ENCODE measurements around the gene MEGF10.

The MEGF10 gene

DNA sequence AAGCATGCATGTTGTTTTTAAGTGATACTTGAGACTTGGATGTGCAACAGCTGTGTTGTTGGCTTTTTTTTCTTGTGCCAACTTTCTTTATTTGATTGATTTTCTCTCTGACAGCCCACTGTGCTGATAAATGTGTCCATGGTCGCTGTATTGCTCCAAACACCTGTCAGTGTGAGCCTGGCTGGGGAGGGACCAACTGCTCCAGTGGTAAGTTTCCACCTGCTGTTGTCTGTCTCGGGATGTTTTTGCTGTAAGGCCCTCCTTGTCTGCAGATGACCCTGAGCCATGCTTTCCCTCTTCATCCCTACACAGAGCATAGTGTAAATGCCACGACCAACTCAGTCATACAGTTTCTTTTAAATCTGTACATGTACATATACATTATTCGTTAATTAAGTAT lies 79.2 kb downstream of the MEGF10 start:
- TF ChIP-seq ZNF384 (IDR thresholded peaks at IDR 0.05) (no peak), HDGF (IDR thresholded peaks at IDR 0.05; ENCODE audit: borderline replicate concordance) (no peak), CTBP1 (IDR thresholded peaks at IDR 0.05; ENCODE audit: borderline replicate concordance) (no peak), ELF4 (IDR thresholded peaks at IDR 0.05) (no peak), FOXM1 (IDR thresholded peaks at IDR 0.05; ENCODE audit: borderline replicate concordance) (no peak), L3MBTL2 (conservative IDR thresholded peaks at IDR 0.05) (no peak), SP1 (IDR thresholded peaks at IDR 0.05) (no peak), TARDBP (IDR thresholded peaks at IDR 0.05) (no peak), LEF1 (IDR thresholded peaks at IDR 0.05; ENCODE audit: borderline replicate concordance) (no peak), FOXA1 (IDR thresholded peaks at IDR 0.05) (no peak), FOXK2 (IDR thresholded peaks at IDR 0.05) (no peak), SUZ12 (IDR thresholded peaks at IDR 0.05) (no peak), ARNT (IDR thresholded peaks at IDR 0.05) (no peak), NFRKB (IDR thresholded peaks at IDR 0.05) (no peak), BHLHE40 (IDR thresholded peaks at IDR 0.05; ENCODE audit: borderline replicate concordance) (no peak)
- TF ChIP-seq, protein P1, sequence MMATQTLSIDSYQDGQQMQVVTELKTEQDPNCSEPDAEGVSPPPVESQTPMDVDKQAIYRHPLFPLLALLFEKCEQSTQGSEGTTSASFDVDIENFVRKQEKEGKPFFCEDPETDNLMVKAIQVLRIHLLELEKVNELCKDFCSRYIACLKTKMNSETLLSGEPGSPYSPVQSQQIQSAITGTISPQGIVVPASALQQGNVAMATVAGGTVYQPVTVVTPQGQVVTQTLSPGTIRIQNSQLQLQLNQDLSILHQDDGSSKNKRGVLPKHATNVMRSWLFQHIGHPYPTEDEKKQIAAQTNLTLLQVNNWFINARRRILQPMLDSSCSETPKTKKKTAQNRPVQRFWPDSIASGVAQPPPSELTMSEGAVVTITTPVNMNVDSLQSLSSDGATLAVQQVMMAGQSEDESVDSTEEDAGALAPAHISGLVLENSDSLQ (IDR thresholded peaks at IDR 0.05) = no peak

GRCh38 chr5:127370631-127371030 lies 80.0 kb downstream of the MEGF10 start:
- DNase-seq (ENCODE audit: extremely low spot score) = no peak
- CTCF ChIA-PET = no interaction called here
- POLR2A ChIA-PET = no interaction called here
- TF ChIP-seq ZNF384 (IDR thresholded peaks at IDR 0.05) = no peak

More for the DNA sequence above, 79.2 kb downstream of the MEGF10 start:
- ChIA-PET CTCF (no interaction called here), POLR2A (no interaction called here)
- no peak for DNase-seq (ENCODE audit: extremely low spot score)

- ChIA-PET POLR2A (no interaction called here), CTCF (no interaction called here)
- TF ChIP-seq HDGF (IDR thresholded peaks at IDR 0.05; ENCODE audit: borderline replicate concordance) (no peak), ARNT (IDR thresholded peaks at IDR 0.05) (no peak), TARDBP (IDR thresholded peaks at IDR 0.05) (no peak), ZNF384 (IDR thresholded peaks at IDR 0.05) (no peak), L3MBTL2 (conservative IDR thresholded peaks at IDR 0.05) (no peak), CTBP1 (IDR thresholded peaks at IDR 0.05; ENCODE audit: borderline replicate concordance) (no peak), BHLHE40 (IDR thresholded peaks at IDR 0.05; ENCODE audit: borderline replicate concordance) (no peak), NFRKB (IDR thresholded peaks at IDR 0.05) (no peak), SP1 (IDR thresholded peaks at IDR 0.05) (no peak), FOXM1 (IDR thresholded peaks at IDR 0.05; ENCODE audit: borderline replicate concordance) (no peak)
- TF ChIP-seq, protein P1 (IDR thresholded peaks at IDR 0.05) = no peak
- no peak for DNase-seq (ENCODE audit: extremely low spot score)
Observed at GRCh38 chr5:127373858-127374491, 83.4 kb downstream of the MEGF10 start.

GRCh38 chr5:127375124-127375523 lies 84.5 kb downstream of the MEGF10 start:
- ChIA-PET CTCF (no interaction called here), POLR2A (no interaction called here)
- no peak for TF ChIP-seq FOXK2 (IDR thresholded peaks at IDR 0.05)
- no peak for TF ChIP-seq ELF4 (IDR thresholded peaks at IDR 0.05)
- no peak for TF ChIP-seq FOXM1 (IDR thresholded peaks at IDR 0.05; ENCODE audit: borderline replicate concordance)
- TF ChIP-seq L3MBTL2 (conservative IDR thresholded peaks at IDR 0.05) = no peak
- no peak for TF ChIP-seq HDGF (IDR thresholded peaks at IDR 0.05; ENCODE audit: borderline replicate concordance)
- TF ChIP-seq CTBP1 (IDR thresholded peaks at IDR 0.05; ENCODE audit: borderline replicate concordance) = no peak
- TF ChIP-seq SP1 (IDR thresholded peaks at IDR 0.05) = no peak
- no peak for TF ChIP-seq LEF1 (IDR thresholded peaks at IDR 0.05; ENCODE audit: borderline replicate concordance)
- TF ChIP-seq SUZ12 (IDR thresholded peaks at IDR 0.05) = no peak
- no peak for TF ChIP-seq NFRKB (IDR thresholded peaks at IDR 0.05)
- TF ChIP-seq ARNT (IDR thresholded peaks at IDR 0.05) = no peak
- TF ChIP-seq ZNF384 (IDR thresholded peaks at IDR 0.05) = no peak
- TF ChIP-seq FOXA1 (IDR thresholded peaks at IDR 0.05) = no peak
- TF ChIP-seq TARDBP (IDR thresholded peaks at IDR 0.05) = no peak
- TF ChIP-seq, protein P1 (IDR thresholded peaks at IDR 0.05) = no peak
- TF ChIP-seq BHLHE40 (IDR thresholded peaks at IDR 0.05; ENCODE audit: borderline replicate concordance) = no peak
- DNase-seq (ENCODE audit: extremely low spot score) = no peak

GRCh38 chr5:127375544-127376091 lies 85.0 kb downstream of the MEGF10 start:
- POLR2A ChIA-PET = no interaction called here
- CTCF ChIA-PET = no interaction called here
- TF ChIP-seq FOXA1 (IDR thresholded peaks at IDR 0.05) = no peak
- TF ChIP-seq, protein P1 (IDR thresholded peaks at IDR 0.05) = no peak
- TF ChIP-seq TARDBP (IDR thresholded peaks at IDR 0.05) = no peak
- no peak for TF ChIP-seq SP1 (IDR thresholded peaks at IDR 0.05)
- TF ChIP-seq NFRKB (IDR thresholded peaks at IDR 0.05) = no peak
- TF ChIP-seq BHLHE40 (IDR thresholded peaks at IDR 0.05; ENCODE audit: borderline replicate concordance) = no peak
- TF ChIP-seq SUZ12 (IDR thresholded peaks at IDR 0.05) = no peak
- DNase-seq (ENCODE audit: extremely low spot score) = no peak

- POLR2A ChIA-PET = no interaction called here
- CTCF ChIA-PET = no interaction called here
- TF ChIP-seq, protein P1 (IDR thresholded peaks at IDR 0.05) = no peak
- no peak for TF ChIP-seq ARNT (IDR thresholded peaks at IDR 0.05)
- TF ChIP-seq NFRKB (IDR thresholded peaks at IDR 0.05) = no peak
- no peak for TF ChIP-seq FOXA1 (IDR thresholded peaks at IDR 0.05)
- TF ChIP-seq ELF4 (IDR thresholded peaks at IDR 0.05) = no peak
- no peak for TF ChIP-seq LEF1 (IDR thresholded peaks at IDR 0.05; ENCODE audit: borderline replicate concordance)
- TF ChIP-seq FOXK2 (IDR thresholded peaks at IDR 0.05) = no peak
- TF ChIP-seq BHLHE40 (IDR thresholded peaks at IDR 0.05; ENCODE audit: borderline replicate concordance) = no peak
- no peak for TF ChIP-seq FOXM1 (IDR thresholded peaks at IDR 0.05; ENCODE audit: borderline replicate concordance)
- no peak for TF ChIP-seq SP1 (IDR thresholded peaks at IDR 0.05)
- no peak for TF ChIP-seq ZNF384 (IDR thresholded peaks at IDR 0.05)
- TF ChIP-seq L3MBTL2 (conservative IDR thresholded peaks at IDR 0.05) = no peak
- DNase-seq (ENCODE audit: extremely low spot score) = no peak
Observed at GRCh38 chr5:127377651-127378050, 87.1 kb downstream of the MEGF10 start.

All from HEK293T (cell line).